K562 (cell line): ENCODE data around the gene SRC. TPM values are rescaled to one million over a fixed set of nuclear protein-coding genes. Genes with fewer than 3 reads are reported as not detected.

Experiments
- ADNP ChIP-seq: fragments of 200-800 bp; sonication (Bioruptor generic); IDR thresholded peaks from 2 replicates; pipeline ENCODE4 v1.6.1; 2016; ENCODE audit warnings: missing genetic modification characterization, missing compliant biosample characterization
- BCOR ChIP-seq: fragments of 450-650 bp; IDR thresholded peaks from 2 replicates; pipeline ENCODE4 v1.6.1; 2016
- BDP1 ChIP-seq: IDR thresholded peaks from 3 replicates; pipeline ENCODE4 v1.6.1; 2011; ENCODE audit not compliant: insufficient read length, insufficient read depth
- CHD4 ChIP-seq: fragments of 200-600 bp; sonication (generic); IDR thresholded peaks from 3 replicates; pipeline ENCODE4 v1.6.1; 2012; ENCODE audit warnings: low read depth, mild to moderate bottlenecking, mixed read lengths, low read length, inconsistent platforms; ENCODE audit not compliant: insufficient read depth, insufficient replicate concordance, poor library complexity, severe bottlenecking
- CLOCK ChIP-seq: fragments of 250-450 bp; sonication (Bioruptor Pico); IDR thresholded peaks from 2 replicates; pipeline ENCODE4 v1.4.0; 2020; ENCODE audit warnings: mild to moderate bottlenecking, moderate library complexity, borderline replicate concordance
- E2F6 ChIP-seq, 2 experiments: IDR thresholded peaks; 2 replicates each; pipeline ENCODE4 v1.6.1; 2011; ENCODE audit warnings: borderline replicate concordance in 1 of 2, control low read depth in 1 of 2, low read depth in 1 of 2, low read length in 1 of 2, mild to moderate bottlenecking in 1 of 2, mixed read lengths in 1 of 2, moderate library complexity in 1 of 2; ENCODE audit not compliant: insufficient read depth in 1 of 2, insufficient read length in 1 of 2, poor library complexity in 1 of 2, severe bottlenecking in 1 of 2; ENCODE audit errors: extremely low read depth in 1 of 2
- EGR1 ChIP-seq: fragments of 450-650 bp; conservative IDR thresholded peaks from 2 replicates; pipeline ENCODE4 v1.6.1; 2017; ENCODE audit warnings: mild to moderate bottlenecking
- ELF1 ChIP-seq: fragments of 200-800 bp; sonication (Bioruptor generic); IDR thresholded peaks from 2 replicates; pipeline ENCODE4 v1.6.1; 2016; ENCODE audit warnings: missing genetic modification characterization, missing compliant biosample characterization
- KHSRP ChIP-seq: fragments of 450-650 bp; IDR thresholded peaks from 2 replicates; pipeline ENCODE4 v1.6.1; 2017
- PCBP1 ChIP-seq: fragments of 200-400 bp; formaldehyde crosslinking; IDR thresholded peaks from 2 replicates; pipeline ENCODE4 v1.6.1; 2018; ENCODE audit warnings: mild to moderate bottlenecking, low read depth, low read length; ENCODE audit not compliant: poor library complexity, severe bottlenecking
- POLR2B ChIP-seq: fragments of 450-650 bp; IDR thresholded peaks from 2 replicates; pipeline ENCODE4 v1.6.1; 2018; ENCODE audit warnings: low read depth; ENCODE audit not compliant: partially characterized antibody
- POLR2G ChIP-seq: fragments of 200-400 bp; formaldehyde crosslinking; IDR thresholded peaks from 2 replicates; pipeline ENCODE4 v1.6.1; 2017; ENCODE audit warnings: low read depth, mild to moderate bottlenecking, antibody characterized with exemption, low read length, moderate library complexity
- SMARCA4 ChIP-seq: fragments of 450-650 bp; IDR thresholded peaks from 2 replicates; pipeline ENCODE4 v1.6.1; 2016
- YY1 ChIP-seq, 3 experiments: IDR thresholded peaks; 2 replicates each; pipeline ENCODE4 v1.6.1; 2011; ENCODE audit warnings: low read length in 2 of 3, mild to moderate bottlenecking in 2 of 3, moderate library complexity in 2 of 3, borderline replicate concordance in 1 of 3, control low read depth in 1 of 3, low read depth in 1 of 3; ENCODE audit not compliant: insufficient read depth in 3 of 3, insufficient replicate concordance in 2 of 3, control insufficient read depth in 1 of 3, insufficient read length in 1 of 3; ENCODE audit errors: extremely low read depth in 1 of 3
- ZEB2 ChIP-seq: fragments of 450-650 bp; IDR thresholded peaks from 2 replicates; pipeline ENCODE4 v1.6.1; 2016
- ZFP36 ChIP-seq: fragments of 150-350 bp; IDR thresholded peaks from 2 replicates; pipeline ENCODE4 v1.6.1; 2018; ENCODE audit warnings: low read length, low read depth; ENCODE audit not compliant: partially characterized antibody
- ZNF740 ChIP-seq, 3 experiments: fragments of 200-800 bp in 1 of 3; sonication (Bioruptor generic) in 1 of 3; sonication (generic) in 1 of 3; formaldehyde crosslinking in 1 of 3; IDR thresholded peaks; 2 replicates each; pipeline versions ENCODE4 v1.6.1 to v1.8.0; 2016 to 2022; ENCODE audit warnings: mild to moderate bottlenecking in 2 of 3, missing compliant biosample characterization in 2 of 3, missing genetic modification characterization in 2 of 3, missing genetic modification reagents in 1 of 3
- polyA plus RNA-seq, 8 experiments: library from polyadenylated mRNA; depleted of rRNA in 4 of 8; stranded (reverse) in 5 of 8; unstranded in 3 of 8; fragments of >200 nt; fragmentation: Nextera tagmentation in 2 of 8; fragmentation: Illumina TruSeq in 1 of 8; extraction: Ambion mirVana in 2 of 8; extraction: Trizol in 1 of 8; gene quantifications; 2 replicates each; pipeline versions ENCODE4 v1.2.1 to v1.2.3, GENCODE V29; 2011 to 2014; ENCODE audit warnings: inconsistent platforms in 1 of 8, missing spikeins in 1 of 8
- total RNA-seq, 7 experiments: library from RNA; depleted of rRNA in 6 of 7; stranded (reverse); fragments of >200 nt in 6 of 7; fragmentation: Illumina TruSeq in 2 of 7; extraction: Trizol in 2 of 7; gene quantifications; 2 replicates each; pipeline versions ENCODE4 v1.2.1 to v1.2.3, GENCODE V29; 2011 to 2021; ENCODE audit warnings: low replicate concordance in 1 of 7

Gene SRC
- total and polyA plus RNA-seq, 9 of the 15 experiments (the other 6 are each of a cell fraction or from before 2014, with no cell fraction given): 0.06 to 8.5 (median 3.1) TPM

- peak; percentile 76 for TF ChIP-seq ADNP (tag)
- peak in 2 of 3 experiments; percentile 17 to 21 for TF ChIP-seq YY1 (IDR thresholded peaks at IDR 0.05; ENCODE audit: borderline replicate concordance in 1 of 3, control insufficient read depth in 1 of 3, extremely low read depth in 1 of 3, insufficient read depth in 3 of 3, insufficient read length in 1 of 3, insufficient replicate concordance in 2 of 3, low read depth in 1 of 3, low read length in 2 of 3)
- peak in 1 of 2 experiments; percentile 25 for TF ChIP-seq E2F6 (IDR thresholded peaks at IDR 0.05; ENCODE audit: borderline replicate concordance in 1 of 2, extremely low read depth in 1 of 2, insufficient read depth in 1 of 2, insufficient read length in 1 of 2, low read depth in 1 of 2, low read length in 1 of 2, poor library complexity in 1 of 2, severe bottlenecking in 1 of 2)
- peak; percentile 73 for TF ChIP-seq CHD4
- peak; percentile 58 for TF ChIP-seq EGR1
- no peak for TF ChIP-seq CLOCK (CRISPR knock-in tag)
- TF ChIP-seq BDP1: no peak
- peak; percentile 72 for TF ChIP-seq ZFP36
- no peak for TF ChIP-seq KHSRP
- TF ChIP-seq ZNF740 (CRISPR knock-in tag; IDR thresholded peaks at IDR 0.05): peak; percentile 56; the same call in 1 of the 2 replicates
- TF ChIP-seq ZNF740 (tag; IDR thresholded peaks at IDR 0.05): no peak
- TF ChIP-seq BCOR: peak; percentile 84
- peak; percentile 50 for TF ChIP-seq POLR2B
- peak; percentile 83 for TF ChIP-seq POLR2G
- 0 out of 2 replicates have a peak, but pooled peaks have one; percentile 30 for TF ChIP-seq ELF1
- no peak for TF ChIP-seq SMARCA4
- no peak for TF ChIP-seq ZEB2
- peak; percentile 69 for TF ChIP-seq PCBP1
These were observed at the start of gene SRC (continued) for GRCh38 chr20:37345339-37346235.
